ENCODE results near the gene NBAS. TPM values are rescaled to one million over a fixed set of nuclear protein-coding genes. Genes with fewer than 3 reads are reported as not detected.

NBAS gene
- total and polyA plus RNA-seq, 9 of the 15 experiments (the other 6 are each of a cell fraction or from before 2014, with no cell fraction given), result 15.3 to 94.4 (median 69.9) TPM

DNA sequence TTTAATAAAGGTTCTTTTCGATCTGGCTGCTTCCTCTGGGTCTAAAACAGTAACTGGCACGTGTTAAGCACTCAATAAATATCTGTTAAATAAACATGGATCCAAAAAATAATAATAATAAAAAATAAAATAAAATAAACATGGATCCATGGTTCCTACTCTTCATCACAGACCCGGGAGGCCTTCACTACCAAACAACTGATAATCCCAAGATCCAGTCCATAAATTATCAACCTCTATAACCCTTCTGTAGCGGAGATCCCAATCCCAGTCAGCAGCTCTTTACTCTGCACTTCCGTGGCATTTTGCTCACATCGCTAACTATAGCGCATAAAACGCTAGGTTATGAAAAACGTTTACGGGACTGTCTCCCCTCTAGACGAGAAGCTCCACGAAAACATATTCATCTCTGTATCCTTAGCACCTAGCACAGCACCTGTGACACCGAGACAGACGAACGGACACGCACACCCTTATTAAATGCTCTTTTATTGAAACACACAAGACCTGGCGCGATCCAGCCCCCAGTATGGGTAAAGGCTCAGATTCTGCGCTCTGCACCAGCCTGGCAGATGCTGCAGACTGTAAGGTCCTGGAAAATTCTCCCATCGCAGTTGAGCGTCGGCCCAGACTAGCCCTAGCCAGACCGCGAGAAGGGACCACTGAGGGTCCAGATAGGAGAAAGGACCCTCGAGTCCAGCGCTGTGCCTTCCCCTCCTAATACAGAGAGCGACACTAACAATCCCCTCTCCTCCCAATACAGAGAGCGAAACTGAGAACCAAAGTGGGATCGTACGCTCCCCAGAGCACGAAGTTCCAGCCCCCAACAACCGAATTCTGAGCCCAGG, 770 bp downstream of the NBAS start (continued):
- TF ChIP-seq, protein P1, sequence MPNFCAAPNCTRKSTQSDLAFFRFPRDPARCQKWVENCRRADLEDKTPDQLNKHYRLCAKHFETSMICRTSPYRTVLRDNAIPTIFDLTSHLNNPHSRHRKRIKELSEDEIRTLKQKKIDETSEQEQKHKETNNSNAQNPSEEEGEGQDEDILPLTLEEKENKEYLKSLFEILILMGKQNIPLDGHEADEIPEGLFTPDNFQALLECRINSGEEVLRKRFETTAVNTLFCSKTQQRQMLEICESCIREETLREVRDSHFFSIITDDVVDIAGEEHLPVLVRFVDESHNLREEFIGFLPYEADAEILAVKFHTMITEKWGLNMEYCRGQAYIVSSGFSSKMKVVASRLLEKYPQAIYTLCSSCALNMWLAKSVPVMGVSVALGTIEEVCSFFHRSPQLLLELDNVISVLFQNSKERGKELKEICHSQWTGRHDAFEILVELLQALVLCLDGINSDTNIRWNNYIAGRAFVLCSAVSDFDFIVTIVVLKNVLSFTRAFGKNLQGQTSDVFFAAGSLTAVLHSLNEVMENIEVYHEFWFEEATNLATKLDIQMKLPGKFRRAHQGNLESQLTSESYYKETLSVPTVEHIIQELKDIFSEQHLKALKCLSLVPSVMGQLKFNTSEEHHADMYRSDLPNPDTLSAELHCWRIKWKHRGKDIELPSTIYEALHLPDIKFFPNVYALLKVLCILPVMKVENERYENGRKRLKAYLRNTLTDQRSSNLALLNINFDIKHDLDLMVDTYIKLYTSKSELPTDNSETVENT (CRISPR knock-in tag; IDR thresholded peaks at IDR 0.05), result no peak
- no peak for TF ChIP-seq ZKSCAN3 (CRISPR knock-in tag; IDR thresholded peaks at IDR 0.05)
- TF ChIP-seq CXXC5 (CRISPR knock-in tag; IDR thresholded peaks at IDR 0.05), result 0 out of 2 replicates have a peak, but pooled peaks have one; percentile 29
- no peak for TF ChIP-seq ZNF217 (CRISPR knock-in tag; IDR thresholded peaks at IDR 0.05)
- TF ChIP-seq, protein P2, sequence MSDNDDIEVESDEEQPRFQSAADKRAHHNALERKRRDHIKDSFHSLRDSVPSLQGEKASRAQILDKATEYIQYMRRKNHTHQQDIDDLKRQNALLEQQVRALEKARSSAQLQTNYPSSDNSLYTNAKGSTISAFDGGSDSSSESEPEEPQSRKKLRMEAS (CRISPR knock-in tag; IDR thresholded peaks at IDR 0.05), result 0 out of 2 replicates have a peak, but pooled peaks have one; percentile 14
- TF ChIP-seq, protein P3, sequence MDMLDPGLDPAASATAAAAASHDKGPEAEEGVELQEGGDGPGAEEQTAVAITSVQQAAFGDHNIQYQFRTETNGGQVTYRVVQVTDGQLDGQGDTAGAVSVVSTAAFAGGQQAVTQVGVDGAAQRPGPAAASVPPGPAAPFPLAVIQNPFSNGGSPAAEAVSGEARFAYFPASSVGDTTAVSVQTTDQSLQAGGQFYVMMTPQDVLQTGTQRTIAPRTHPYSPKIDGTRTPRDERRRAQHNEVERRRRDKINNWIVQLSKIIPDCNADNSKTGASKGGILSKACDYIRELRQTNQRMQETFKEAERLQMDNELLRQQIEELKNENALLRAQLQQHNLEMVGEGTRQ (CRISPR knock-in tag; IDR thresholded peaks at IDR 0.05), result no peak
- TF ChIP-seq, protein P4, sequence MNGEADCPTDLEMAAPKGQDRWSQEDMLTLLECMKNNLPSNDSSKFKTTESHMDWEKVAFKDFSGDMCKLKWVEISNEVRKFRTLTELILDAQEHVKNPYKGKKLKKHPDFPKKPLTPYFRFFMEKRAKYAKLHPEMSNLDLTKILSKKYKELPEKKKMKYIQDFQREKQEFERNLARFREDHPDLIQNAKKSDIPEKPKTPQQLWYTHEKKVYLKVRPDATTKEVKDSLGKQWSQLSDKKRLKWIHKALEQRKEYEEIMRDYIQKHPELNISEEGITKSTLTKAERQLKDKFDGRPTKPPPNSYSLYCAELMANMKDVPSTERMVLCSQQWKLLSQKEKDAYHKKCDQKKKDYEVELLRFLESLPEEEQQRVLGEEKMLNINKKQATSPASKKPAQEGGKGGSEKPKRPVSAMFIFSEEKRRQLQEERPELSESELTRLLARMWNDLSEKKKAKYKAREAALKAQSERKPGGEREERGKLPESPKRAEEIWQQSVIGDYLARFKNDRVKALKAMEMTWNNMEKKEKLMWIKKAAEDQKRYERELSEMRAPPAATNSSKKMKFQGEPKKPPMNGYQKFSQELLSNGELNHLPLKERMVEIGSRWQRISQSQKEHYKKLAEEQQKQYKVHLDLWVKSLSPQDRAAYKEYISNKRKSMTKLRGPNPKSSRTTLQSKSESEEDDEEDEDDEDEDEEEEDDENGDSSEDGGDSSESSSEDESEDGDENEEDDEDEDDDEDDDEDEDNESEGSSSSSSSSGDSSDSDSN (IDR thresholded peaks at IDR 0.05; ENCODE audit: borderline replicate concordance in 1 of 2, low read depth in 2 of 2, low read length in 2 of 2), result 0 out of 4 replicates have a peak, but pooled peaks have one; percentile 56 to 64
- TF ChIP-seq, protein P5, sequence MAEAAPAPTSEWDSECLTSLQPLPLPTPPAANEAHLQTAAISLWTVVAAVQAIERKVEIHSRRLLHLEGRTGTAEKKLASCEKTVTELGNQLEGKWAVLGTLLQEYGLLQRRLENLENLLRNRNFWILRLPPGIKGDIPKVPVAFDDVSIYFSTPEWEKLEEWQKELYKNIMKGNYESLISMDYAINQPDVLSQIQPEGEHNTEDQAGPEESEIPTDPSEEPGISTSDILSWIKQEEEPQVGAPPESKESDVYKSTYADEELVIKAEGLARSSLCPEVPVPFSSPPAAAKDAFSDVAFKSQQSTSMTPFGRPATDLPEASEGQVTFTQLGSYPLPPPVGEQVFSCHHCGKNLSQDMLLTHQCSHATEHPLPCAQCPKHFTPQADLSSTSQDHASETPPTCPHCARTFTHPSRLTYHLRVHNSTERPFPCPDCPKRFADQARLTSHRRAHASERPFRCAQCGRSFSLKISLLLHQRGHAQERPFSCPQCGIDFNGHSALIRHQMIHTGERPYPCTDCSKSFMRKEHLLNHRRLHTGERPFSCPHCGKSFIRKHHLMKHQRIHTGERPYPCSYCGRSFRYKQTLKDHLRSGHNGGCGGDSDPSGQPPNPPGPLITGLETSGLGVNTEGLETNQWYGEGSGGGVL (CRISPR knock-in tag; IDR thresholded peaks at IDR 0.05), result no peak
- TF ChIP-seq NFIC (IDR thresholded peaks at IDR 0.05), result no peak
- TF ChIP-seq, protein P6, sequence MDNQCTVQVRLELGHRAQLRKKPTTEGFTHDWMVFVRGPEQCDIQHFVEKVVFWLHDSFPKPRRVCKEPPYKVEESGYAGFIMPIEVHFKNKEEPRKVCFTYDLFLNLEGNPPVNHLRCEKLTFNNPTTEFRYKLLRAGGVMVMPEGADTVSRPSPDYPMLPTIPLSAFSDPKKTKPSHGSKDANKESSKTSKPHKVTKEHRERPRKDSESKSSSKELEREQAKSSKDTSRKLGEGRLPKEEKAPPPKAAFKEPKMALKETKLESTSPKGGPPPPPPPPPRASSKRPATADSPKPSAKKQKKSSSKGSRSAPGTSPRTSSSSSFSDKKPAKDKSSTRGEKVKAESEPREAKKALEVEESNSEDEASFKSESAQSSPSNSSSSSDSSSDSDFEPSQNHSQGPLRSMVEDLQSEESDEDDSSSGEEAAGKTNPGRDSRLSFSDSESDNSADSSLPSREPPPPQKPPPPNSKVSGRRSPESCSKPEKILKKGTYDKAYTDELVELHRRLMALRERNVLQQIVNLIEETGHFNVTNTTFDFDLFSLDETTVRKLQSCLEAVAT (IDR thresholded peaks at IDR 0.05), result peak; percentile 60 to 80; a peak in 3 of 4 replicates
- TF ChIP-seq, protein P7, sequence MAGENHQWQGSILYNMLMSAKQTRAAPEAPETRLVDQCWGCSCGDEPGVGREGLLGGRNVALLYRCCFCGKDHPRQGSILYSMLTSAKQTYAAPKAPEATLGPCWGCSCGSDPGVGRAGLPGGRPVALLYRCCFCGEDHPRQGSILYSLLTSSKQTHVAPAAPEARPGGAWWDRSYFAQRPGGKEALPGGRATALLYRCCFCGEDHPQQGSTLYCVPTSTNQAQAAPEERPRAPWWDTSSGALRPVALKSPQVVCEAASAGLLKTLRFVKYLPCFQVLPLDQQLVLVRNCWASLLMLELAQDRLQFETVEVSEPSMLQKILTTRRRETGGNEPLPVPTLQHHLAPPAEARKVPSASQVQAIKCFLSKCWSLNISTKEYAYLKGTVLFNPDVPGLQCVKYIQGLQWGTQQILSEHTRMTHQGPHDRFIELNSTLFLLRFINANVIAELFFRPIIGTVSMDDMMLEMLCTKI (IDR thresholded peaks at IDR 0.05; ENCODE audit: partially characterized antibody), result no peak
- no peak for TF ChIP-seq KLF13 (tag; IDR thresholded peaks at IDR 0.05; ENCODE audit: borderline replicate concordance, low read depth)
- peak; percentile 17; the same call in 1 of the 2 replicates for TF ChIP-seq PHF8 (IDR thresholded peaks at IDR 0.05; ENCODE audit: borderline replicate concordance, low read length)
- peak; percentile 6 for TF ChIP-seq HNRNPLL (IDR thresholded peaks at IDR 0.05; ENCODE audit: low read depth, low read length, poor library complexity, severe bottlenecking)

Data from K562 (cell line).